ENCODE results near the gene TM2D1.

GRCh38 chr1:61680500-61680899, 44.4 kb downstream of the TM2D1 start:
- TF ChIP-seq POLR2A (IDR thresholded peaks at IDR 0.05) (no peak), CTCF (IDR thresholded peaks at IDR 0.05) (no peak)
